ENCODE data around the gene FKBP1A.

DNA sequence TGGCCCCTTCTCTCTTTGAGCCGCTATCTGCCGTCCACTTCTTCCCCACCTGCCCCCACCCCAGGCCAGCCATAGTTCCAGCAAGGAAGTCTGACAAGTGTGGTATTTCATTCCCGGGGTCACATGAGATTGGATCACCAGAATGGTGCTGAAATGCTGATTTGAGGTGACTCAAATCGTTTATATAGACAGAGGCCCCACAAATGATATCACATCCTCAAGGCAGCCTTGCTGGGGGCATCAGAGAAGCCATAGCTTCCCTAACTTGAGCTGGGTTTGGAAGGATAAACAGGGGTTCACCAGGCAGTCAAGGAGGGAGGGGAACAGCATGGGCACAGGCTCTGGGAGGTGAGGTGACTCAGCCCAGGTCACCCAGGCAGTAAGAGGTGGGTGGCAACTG lies 73.8 kb downstream of the FKBP1A start:
- TF ChIP-seq, protein P1, sequence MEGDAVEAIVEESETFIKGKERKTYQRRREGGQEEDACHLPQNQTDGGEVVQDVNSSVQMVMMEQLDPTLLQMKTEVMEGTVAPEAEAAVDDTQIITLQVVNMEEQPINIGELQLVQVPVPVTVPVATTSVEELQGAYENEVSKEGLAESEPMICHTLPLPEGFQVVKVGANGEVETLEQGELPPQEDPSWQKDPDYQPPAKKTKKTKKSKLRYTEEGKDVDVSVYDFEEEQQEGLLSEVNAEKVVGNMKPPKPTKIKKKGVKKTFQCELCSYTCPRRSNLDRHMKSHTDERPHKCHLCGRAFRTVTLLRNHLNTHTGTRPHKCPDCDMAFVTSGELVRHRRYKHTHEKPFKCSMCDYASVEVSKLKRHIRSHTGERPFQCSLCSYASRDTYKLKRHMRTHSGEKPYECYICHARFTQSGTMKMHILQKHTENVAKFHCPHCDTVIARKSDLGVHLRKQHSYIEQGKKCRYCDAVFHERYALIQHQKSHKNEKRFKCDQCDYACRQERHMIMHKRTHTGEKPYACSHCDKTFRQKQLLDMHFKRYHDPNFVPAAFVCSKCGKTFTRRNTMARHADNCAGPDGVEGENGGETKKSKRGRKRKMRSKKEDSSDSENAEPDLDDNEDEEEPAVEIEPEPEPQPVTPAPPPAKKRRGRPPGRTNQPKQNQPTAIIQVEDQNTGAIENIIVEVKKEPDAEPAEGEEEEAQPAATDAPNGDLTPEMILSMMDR (conservative IDR thresholded peaks at IDR 0.05 in 1 of 2, IDR thresholded peaks at IDR 0.05 in 1 of 2; ENCODE audit: extremely low read depth in 1 of 2, insufficient read depth in 1 of 2, low read depth in 1 of 2, low read length in 2 of 2) = no peak
- no peak for TF ChIP-seq EZH2 (IDR thresholded peaks at IDR 0.05; ENCODE audit: borderline replicate concordance, low read length)
